OCI-LY1 (cell line): ENCODE data around the gene GALNT18.

Experiments
- H2AFZ ChIP-seq: fragments of 200-600 bp; sonication (generic), shearing (Covaris generic); 2 replicates; pipeline ENCODE4 v1.6.0; 2014; ENCODE audit warnings: antibody characterized with exemption, mild to moderate bottlenecking, low read length
- H3F3A ChIP-seq: fragments of 200-600 bp; sonication (generic), shearing (Covaris generic); 2 replicates; pipeline ENCODE4 v1.6.0; 2014; ENCODE audit warnings: mild to moderate bottlenecking, antibody characterized with exemption, low read length, moderate library complexity; ENCODE audit not compliant: insufficient read depth
- H3K27ac ChIP-seq: fragments of 200-600 bp; sonication (generic); 2 replicates; pipeline ENCODE4 v1.5.1; 2014; ENCODE audit warnings: low read length, mixed run types, mild to moderate bottlenecking, low read depth; ENCODE audit not compliant: poor library complexity, severe bottlenecking
- H3K27me3 ChIP-seq: fragments of 200-600 bp; sonication (generic); 2 replicates; pipeline ENCODE4 v1.6.0; 2014; ENCODE audit warnings: antibody characterized with exemption, mild to moderate bottlenecking, low read length, moderate library complexity; ENCODE audit not compliant: insufficient read depth
- H3K36me3 ChIP-seq: fragments of 200-600 bp; sonication (generic); 2 replicates; pipeline ENCODE4 v1.6.1; 2014; ENCODE audit warnings: mild to moderate bottlenecking, antibody characterized with exemption, low read length, moderate library complexity, mixed read lengths; ENCODE audit not compliant: insufficient read depth
- H3K4me1 ChIP-seq: fragments of 200-600 bp; sonication (generic); 2 replicates; pipeline ENCODE4 v1.5.1; 2014; ENCODE audit warnings: mild to moderate bottlenecking, low read length, moderate library complexity; ENCODE audit not compliant: insufficient read depth, severe bottlenecking
- H3K4me2 ChIP-seq: fragments of 200-600 bp; sonication (generic), shearing (Covaris generic); 2 replicates; pipeline ENCODE4 v1.6.1; 2014; ENCODE audit warnings: low read length
- H3K4me3 ChIP-seq: fragments of 200-600 bp; sonication (generic); 2 replicates; pipeline ENCODE4 v1.5.1; 2014; ENCODE audit warnings: low read length, low read depth, mild to moderate bottlenecking, mixed read lengths; ENCODE audit not compliant: poor library complexity, severe bottlenecking
- H3K79me2 ChIP-seq: fragments of 200-600 bp; shearing (Covaris generic); 2 replicates; pipeline ENCODE4 v1.6.1; 2016; ENCODE audit warnings: mixed run types, low read length, mixed read lengths; ENCODE audit not compliant: insufficient read depth
- H3K9ac ChIP-seq: fragments of 200-600 bp; sonication (generic), shearing (Covaris generic); 2 replicates; pipeline ENCODE4 v1.6.1; 2014; ENCODE audit warnings: mild to moderate bottlenecking, low read length, mixed read lengths
- H3K9me2 ChIP-seq: fragments of 200-600 bp; sonication (generic), shearing (Covaris generic); 2 replicates; pipeline ENCODE4 v1.6.1; 2014; ENCODE audit warnings: low read depth, mild to moderate bottlenecking, low read length, mixed read lengths
- H3K9me3 ChIP-seq: fragments of 200-600 bp; shearing (Covaris generic); 2 replicates; pipeline ENCODE4 v1.6.1; 2014; ENCODE audit warnings: low read length, mixed read lengths
- H4K20me1 ChIP-seq: fragments of 200-600 bp; sonication (generic), shearing (Covaris generic); 2 replicates; pipeline ENCODE4 v1.6.0; 2016; ENCODE audit warnings: mild to moderate bottlenecking, low read length; ENCODE audit not compliant: insufficient read depth
- CTCF ChIP-seq: fragments of 200-600 bp; sonication (generic), shearing (Covaris generic); IDR thresholded peaks from 2 replicates; pipeline ENCODE4 v1.5.1; 2017; ENCODE audit warnings: mild to moderate bottlenecking, antibody characterized with exemption, low read length, moderate library complexity, mixed read lengths
- EZH2 ChIP-seq: fragments of 200-600 bp; sonication (generic), shearing (Covaris generic); IDR thresholded peaks from 2 replicates; pipeline ENCODE4 v1.8.0; 2017; ENCODE audit warnings: borderline replicate concordance, mixed run types, mild to moderate bottlenecking, antibody characterized with exemption, low read length, moderate library complexity, mixed read lengths

GALNT18 gene

GRCh38 chr11:11520231-11521015, 101.4 kb downstream of the GALNT18 start:
- H2AFZ ChIP-seq: no peak overlapping the region

GRCh38 chr11:11519184-11519583, 102.6 kb downstream of the GALNT18 start:
- H3K4me2 ChIP-seq: no peak overlapping the region
- no peak overlapping the region for H3K4me3 ChIP-seq
- no peaks in the 10 kb centered on the region for H3K27me3 ChIP-seq
- no peaks in the 10 kb centered on the region for H3K9me2 ChIP-seq
- H3F3A ChIP-seq: no peaks in the 10 kb centered on the region
- no peaks in the 10 kb centered on the region for H3K9me3 ChIP-seq
- no peaks in the 10 kb centered on the region for H3K4me1 ChIP-seq
- no peaks in the 10 kb centered on the region for H4K20me1 ChIP-seq
- H3K27ac ChIP-seq: no peak overlapping the region
- no peak overlapping the region for H3K9ac ChIP-seq
- TF ChIP-seq EZH2: no peak
- TF ChIP-seq CTCF: no peak
- no peak overlapping the region for H2AFZ ChIP-seq
- no peaks in the 10 kb centered on the region for H3K36me3 ChIP-seq
- no peaks in the 10 kb centered on the region for H3K79me2 ChIP-seq

More at GRCh38 chr11:11520231-11521015, 101.4 kb downstream of the GALNT18 start:
- Histone ChIP-seq H3F3A (no peaks in the 10 kb centered on the region), H3K4me2 (no peak overlapping the region), H3K27me3 (no peaks in the 10 kb centered on the region), H3K9me3 (no peaks in the 10 kb centered on the region), H3K9me2 (no peaks in the 10 kb centered on the region), H4K20me1 (no peaks in the 10 kb centered on the region), H3K9ac (no peak overlapping the region), H3K27ac (no peak overlapping the region), H3K79me2 (no peaks in the 10 kb centered on the region), H3K36me3 (no peaks in the 10 kb centered on the region), H3K4me3 (no peak overlapping the region), H3K4me1 (no peaks in the 10 kb centered on the region)
- TF ChIP-seq CTCF (no peak), EZH2 (no peak)

GRCh38 chr11:11514246-11514645, 107.6 kb downstream of the GALNT18 start:
- Histone ChIP-seq H3K9ac (no peak overlapping the region), H3K4me3 (no peak overlapping the region), H2AFZ (no peak overlapping the region), H3K9me3 (no peaks in the 10 kb centered on the region), H3K4me1 (no peaks in the 10 kb centered on the region), H3K79me2 (no peaks in the 10 kb centered on the region), H3K9me2 (no peaks in the 10 kb centered on the region), H3K36me3 (no peaks in the 10 kb centered on the region), H3F3A (no peaks in the 10 kb centered on the region), H4K20me1 (no peaks in the 10 kb centered on the region), H3K27ac (no peak overlapping the region), H3K4me2 (no peak overlapping the region), H3K27me3 (0 out of 2 replicates have a peak, but pooled peaks cover 3% of the 10 kb centered on the region)
- TF ChIP-seq EZH2 (no peak), CTCF (no peak)
